ENCODE data around the gene TEX38.
"Not testable (repeated sequence)": the region's sequence is repeated elsewhere in the genome, so short reads cannot be mapped to it uniquely, and the experiment has no call there.

Gene TEX38

DNA sequence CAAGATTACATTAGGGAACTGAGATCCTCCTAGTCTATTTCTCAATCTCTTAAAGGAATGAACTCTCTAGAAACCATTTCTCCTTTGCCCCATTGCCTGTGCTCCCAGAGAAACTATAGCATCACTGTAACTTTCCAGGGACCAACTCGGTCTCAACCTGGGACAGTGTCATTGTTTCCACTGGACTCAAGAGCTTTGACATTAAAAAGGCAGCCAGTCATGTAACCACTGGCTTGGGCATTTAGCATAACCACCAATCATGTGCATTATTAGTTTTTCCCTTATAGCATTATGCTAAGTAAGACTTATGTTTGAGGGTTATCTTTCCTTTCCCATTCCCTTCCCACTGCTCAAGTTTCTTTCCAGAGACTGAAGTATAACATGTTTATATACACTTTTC is 18.2 kb downstream of the TEX38 start:
- Histone ChIP-seq H3K36me3 (ENCODE audit: low read depth) (peaks cover 87% of the 10 kb centered on the region), H3K9me3 (ENCODE audit: severe bottlenecking) (no peaks in the 10 kb centered on the region), H3K27ac (ENCODE audit: poor library complexity, severe bottlenecking) (no peak overlapping the region), H3K4me3 (ENCODE audit: severe bottlenecking) (no peak overlapping the region), H3K4me1 (ENCODE audit: insufficient read depth, poor library complexity, severe bottlenecking) (no peaks in the 10 kb centered on the region), H3K27me3 (ENCODE audit: insufficient read depth, poor library complexity, severe bottlenecking) (no peaks in the 10 kb centered on the region)
- no peak for TF ChIP-seq CTCF (IDR thresholded peaks at IDR 0.05; ENCODE audit: poor library complexity, severe bottlenecking)
- no peak for ATAC-seq (ENCODE audit: low read depth)
- DNase-seq (ENCODE audit: low spot score): no peak

GRCh38 chr1:46690931-46691421 is 19.3 kb downstream of the TEX38 start:
- H3K27me3 ChIP-seq (ENCODE audit: insufficient read depth, poor library complexity, severe bottlenecking): no peaks in the 10 kb centered on the region
- DNase-seq (ENCODE audit: low spot score): no peak
- no peak overlapping the region for H3K4me3 ChIP-seq (ENCODE audit: severe bottlenecking)
- H3K9me3 ChIP-seq (ENCODE audit: severe bottlenecking): no peaks in the 10 kb centered on the region
- no peak overlapping the region for H3K27ac ChIP-seq (ENCODE audit: poor library complexity, severe bottlenecking)
- ATAC-seq (ENCODE audit: low read depth): no peak
- H3K4me1 ChIP-seq (ENCODE audit: insufficient read depth, poor library complexity, severe bottlenecking): no peaks in the 10 kb centered on the region
- no peak for TF ChIP-seq CTCF (IDR thresholded peaks at IDR 0.05; ENCODE audit: poor library complexity, severe bottlenecking)
- H3K36me3 ChIP-seq (ENCODE audit: low read depth): peaks cover 85% of the 10 kb centered on the region

DNA sequence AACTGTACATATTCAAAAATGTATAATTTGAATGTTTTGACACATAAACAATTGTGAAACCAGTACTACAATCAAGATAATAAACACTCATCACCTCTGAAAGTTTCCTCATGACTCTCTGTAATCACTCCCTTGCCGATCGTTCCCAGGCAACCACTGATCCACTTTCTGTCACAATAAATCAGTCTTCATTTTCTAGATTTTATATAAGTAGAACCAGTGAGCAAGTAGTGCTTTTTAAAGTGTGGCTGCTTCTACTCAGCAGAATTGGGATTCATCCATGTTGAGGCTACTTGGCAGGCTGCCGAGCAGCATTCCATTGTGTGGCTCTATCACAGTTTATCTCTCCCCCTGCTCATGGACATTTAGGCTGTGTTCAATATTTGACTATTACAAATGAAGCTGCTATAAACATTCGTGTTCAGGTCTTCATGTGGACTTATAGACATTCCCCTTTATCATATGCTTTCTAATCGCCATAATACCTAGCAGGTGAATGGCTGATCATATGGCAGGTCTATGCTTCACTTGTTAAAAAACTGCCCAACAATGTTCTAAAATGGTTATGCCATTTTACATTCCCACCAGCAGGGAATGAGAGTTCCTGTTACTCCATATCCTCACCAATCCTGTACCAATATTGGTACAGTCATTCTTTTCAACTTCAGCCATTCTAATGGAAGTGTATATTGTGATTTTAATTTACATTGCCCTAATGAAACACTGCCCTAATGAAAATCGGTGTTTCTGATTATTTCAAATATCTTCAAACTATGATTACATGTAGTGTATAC is 20.5 kb downstream of the TEX38 start:
- Histone ChIP-seq H3K4me1 (ENCODE audit: insufficient read depth, poor library complexity, severe bottlenecking) (no peaks in the 10 kb centered on the region), H3K36me3 (ENCODE audit: low read depth) (peaks cover 83% of the 10 kb centered on the region), H3K4me3 (ENCODE audit: severe bottlenecking) (no peak overlapping the region), H3K27ac (ENCODE audit: poor library complexity, severe bottlenecking) (no peak overlapping the region), H3K9me3 (ENCODE audit: severe bottlenecking) (no peaks in the 10 kb centered on the region), H3K27me3 (ENCODE audit: insufficient read depth, poor library complexity, severe bottlenecking) (no peaks in the 10 kb centered on the region)
- ATAC-seq (ENCODE audit: low read depth): 0 out of 3 replicates have a peak, but pooled peaks have one; percentile 27
- TF ChIP-seq CTCF (IDR thresholded peaks at IDR 0.05; ENCODE audit: poor library complexity, severe bottlenecking): peak; percentile 6
- no peak for DNase-seq (ENCODE audit: low spot score)

GRCh38 chr1:46692811-46693770 is 21.4 kb downstream of the TEX38 start:
- DNase-seq (ENCODE audit: low spot score) (no peak), ATAC-seq (ENCODE audit: low read depth) (no peak)
- no peaks in the 10 kb centered on the region for H3K9me3 ChIP-seq (ENCODE audit: severe bottlenecking)
- H3K27me3 ChIP-seq (ENCODE audit: insufficient read depth, poor library complexity, severe bottlenecking): no peaks in the 10 kb centered on the region
- peaks cover 79% of the 10 kb centered on the region for H3K36me3 ChIP-seq (ENCODE audit: low read depth)
- no peak overlapping the region for H3K27ac ChIP-seq (ENCODE audit: poor library complexity, severe bottlenecking)
- TF ChIP-seq CTCF (IDR thresholded peaks at IDR 0.05; ENCODE audit: poor library complexity, severe bottlenecking): no peak
- no peaks in the 10 kb centered on the region for H3K4me1 ChIP-seq (ENCODE audit: insufficient read depth, poor library complexity, severe bottlenecking)
- no peak overlapping the region for H3K4me3 ChIP-seq (ENCODE audit: severe bottlenecking)

DNA sequence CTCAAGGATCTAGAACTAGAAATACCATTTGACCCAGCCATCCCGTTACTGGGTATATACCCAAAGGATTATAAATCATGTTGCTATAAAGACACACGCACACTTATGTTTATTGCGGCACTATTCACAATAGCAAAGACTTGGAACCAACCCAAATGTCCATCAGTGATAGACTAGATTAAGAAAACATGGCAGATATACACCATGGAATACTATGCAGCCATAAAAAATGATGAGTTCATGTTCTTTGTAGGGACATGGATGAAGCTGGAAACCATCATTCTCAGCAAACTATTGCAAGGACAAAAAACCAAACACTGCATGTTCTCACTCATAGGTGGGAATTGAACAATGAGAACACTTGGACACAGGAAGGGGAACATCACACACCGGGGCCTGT is 23.0 kb downstream of the TEX38 start:
- not testable (repeated sequence) for ATAC-seq (ENCODE audit: low read depth); H3K4me1 ChIP-seq (ENCODE audit: insufficient read depth, poor library complexity, severe bottlenecking); DNase-seq (ENCODE audit: low spot score); H3K27me3 ChIP-seq (ENCODE audit: insufficient read depth, poor library complexity, severe bottlenecking); H3K27ac ChIP-seq (ENCODE audit: poor library complexity, severe bottlenecking); H3K9me3 ChIP-seq (ENCODE audit: severe bottlenecking); H3K4me3 ChIP-seq (ENCODE audit: severe bottlenecking)
- peaks cover 70% of the 10 kb centered on the region for H3K36me3 ChIP-seq (ENCODE audit: low read depth)

Measured in RWPE2 (cell line).